Loucy (cell line): Measurements from ENCODE around the gene TRPM8.
"Not testable (repeated sequence)": the region's sequence is repeated elsewhere in the genome, so short reads cannot be mapped to it uniquely, and the experiment has no call there.

ENCODE experiments used
- H2AFZ ChIP-seq: fragments of 200-600 bp; sonication (generic); 2 replicates; pipeline ENCODE4 v1.6.0; 2016; ENCODE audit warnings: antibody characterized with exemption, mild to moderate bottlenecking, low read length, moderate library complexity
- H3F3A ChIP-seq: fragments of 200-600 bp; 2 replicates; pipeline ENCODE4 v1.6.0; 2016; ENCODE audit warnings: antibody characterized with exemption, low read depth, mild to moderate bottlenecking
- H3K27me3 ChIP-seq: fragments of 200-600 bp; sonication (generic); 2 replicates; pipeline ENCODE4 v1.6.1; 2014; ENCODE audit warnings: low read length, mild to moderate bottlenecking; ENCODE audit not compliant: insufficient read depth, poor library complexity, severe bottlenecking
- H3K36me3 ChIP-seq: fragments of 200-600 bp; sonication (generic); 2 replicates; pipeline ENCODE4 v1.6.1; 2016; ENCODE audit warnings: low read length; ENCODE audit not compliant: insufficient read depth
- H3K4me1 ChIP-seq: fragments of 200-600 bp; sonication (generic); 2 replicates; pipeline ENCODE4 v1.5.1; 2014; ENCODE audit warnings: low read length, mild to moderate bottlenecking; ENCODE audit not compliant: insufficient read depth, poor library complexity, severe bottlenecking
- H3K4me2 ChIP-seq: fragments of 200-600 bp; sonication (generic); 2 replicates; pipeline ENCODE4 v1.6.0; 2014; ENCODE audit warnings: antibody characterized with exemption, low read length, low read depth, mild to moderate bottlenecking; ENCODE audit not compliant: poor library complexity, severe bottlenecking
- H3K4me3 ChIP-seq: fragments of 200-600 bp; sonication (generic); 2 replicates; pipeline ENCODE4 v1.5.1; 2014; ENCODE audit warnings: low read length, mild to moderate bottlenecking, mixed read lengths; ENCODE audit not compliant: poor library complexity, severe bottlenecking
- H3K79me2 ChIP-seq: fragments of 200-600 bp; sonication (generic); 2 replicates; pipeline ENCODE4 v1.6.1; 2014; ENCODE audit warnings: low read length; ENCODE audit not compliant: insufficient read depth
- H3K9ac ChIP-seq: fragments of 200-600 bp; sonication (generic); 2 replicates; pipeline ENCODE4 v1.6.0; 2014; ENCODE audit warnings: mild to moderate bottlenecking, low read depth, low read length, moderate library complexity; ENCODE audit not compliant: poor library complexity, severe bottlenecking
- H3K9me2 ChIP-seq: fragments of 200-600 bp; sonication (generic); replicated peaks from 2 replicates; pipeline ENCODE4 v1.6.1; 2016; ENCODE audit warnings: low read depth, low read length, mixed read lengths
- H3K9me3 ChIP-seq: fragments of 200-600 bp; sonication (generic); 2 replicates; pipeline ENCODE4 v1.6.1; 2014; ENCODE audit warnings: mild to moderate bottlenecking, antibody characterized with exemption, low read length, low read depth; ENCODE audit not compliant: insufficient read depth
- H4K20me1 ChIP-seq: fragments of 200-600 bp; sonication (generic); 2 replicates; pipeline ENCODE4 v1.6.0; 2014; ENCODE audit warnings: antibody characterized with exemption, low read length, mild to moderate bottlenecking; ENCODE audit not compliant: insufficient read depth, poor library complexity, severe bottlenecking
- EZH2phosphoT487 ChIP-seq: fragments of 200-600 bp; IDR thresholded peaks from 2 replicates; pipeline ENCODE4 v1.6.1; 2018; ENCODE audit warnings: antibody characterized with exemption, mild to moderate bottlenecking, moderate library complexity, borderline replicate concordance
- TF ChIP-seq, protein P1 (sequence below): fragments of 200-600 bp; sonication (generic); conservative IDR thresholded peaks from 2 replicates; pipeline ENCODE4 v1.5.1; 2014; ENCODE audit warnings: mild to moderate bottlenecking, antibody characterized with exemption, low read length

The TRPM8 gene

DNA sequence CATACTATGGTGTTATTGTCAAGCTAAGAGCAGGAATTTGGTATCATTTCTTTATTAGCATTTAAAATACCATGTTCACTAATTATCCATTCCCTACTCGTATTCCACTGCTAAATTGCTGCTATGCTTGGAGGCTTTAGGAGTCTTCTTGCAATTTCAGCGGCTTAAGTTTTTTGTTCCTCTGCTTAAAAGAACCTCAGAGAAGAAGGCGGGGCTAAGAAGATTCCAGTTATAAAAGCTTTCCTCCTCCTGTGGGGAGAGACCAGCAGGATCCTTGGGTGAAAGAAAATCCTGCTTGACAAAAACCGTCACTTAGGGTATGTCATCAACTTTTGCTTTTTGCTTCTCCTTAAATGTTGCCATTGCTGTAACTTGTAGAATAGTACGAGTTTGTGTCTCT, at the start of gene TRPM8:
TSS of gene TRPM8 (plus strand) at position 258 of the 400 bp plus-strand sequence. CDS start 9,165 bp downstream, outside the sequence.
- no peaks in the 10 kb centered on the region for H3K9me3 ChIP-seq
- H2AFZ ChIP-seq = no peak within 1 kb of the TSS
- H3F3A ChIP-seq = no peaks in the 10 kb centered on the region
- no peak within 1 kb of the TSS for H3K4me3 ChIP-seq
- H4K20me1 ChIP-seq = no peaks in the 10 kb centered on the region
- peaks cover 13% of the 10 kb centered on the region for H3K4me1 ChIP-seq
- no peaks in the 10 kb centered on the region for H3K36me3 ChIP-seq
- H3K27me3 ChIP-seq = no peaks in the 10 kb centered on the region
- no peak within 1 kb of the TSS for H3K9ac ChIP-seq
- no peaks in the 10 kb centered on the region for H3K9me2 ChIP-seq
- H3K79me2 ChIP-seq = no peaks in the 10 kb centered on the region
- no peak for TF ChIP-seq EZH2phosphoT487
- TF ChIP-seq, protein P1, sequence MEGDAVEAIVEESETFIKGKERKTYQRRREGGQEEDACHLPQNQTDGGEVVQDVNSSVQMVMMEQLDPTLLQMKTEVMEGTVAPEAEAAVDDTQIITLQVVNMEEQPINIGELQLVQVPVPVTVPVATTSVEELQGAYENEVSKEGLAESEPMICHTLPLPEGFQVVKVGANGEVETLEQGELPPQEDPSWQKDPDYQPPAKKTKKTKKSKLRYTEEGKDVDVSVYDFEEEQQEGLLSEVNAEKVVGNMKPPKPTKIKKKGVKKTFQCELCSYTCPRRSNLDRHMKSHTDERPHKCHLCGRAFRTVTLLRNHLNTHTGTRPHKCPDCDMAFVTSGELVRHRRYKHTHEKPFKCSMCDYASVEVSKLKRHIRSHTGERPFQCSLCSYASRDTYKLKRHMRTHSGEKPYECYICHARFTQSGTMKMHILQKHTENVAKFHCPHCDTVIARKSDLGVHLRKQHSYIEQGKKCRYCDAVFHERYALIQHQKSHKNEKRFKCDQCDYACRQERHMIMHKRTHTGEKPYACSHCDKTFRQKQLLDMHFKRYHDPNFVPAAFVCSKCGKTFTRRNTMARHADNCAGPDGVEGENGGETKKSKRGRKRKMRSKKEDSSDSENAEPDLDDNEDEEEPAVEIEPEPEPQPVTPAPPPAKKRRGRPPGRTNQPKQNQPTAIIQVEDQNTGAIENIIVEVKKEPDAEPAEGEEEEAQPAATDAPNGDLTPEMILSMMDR = no peak
- no peak within 1 kb of the TSS for H3K4me2 ChIP-seq

- Histone ChIP-seq H3F3A (no peaks in the 10 kb centered on the region), H3K4me2 (peak within 1 kb of the TSS; percentile 93), H3K4me3 (peak within 1 kb of the TSS; percentile 78), H3K79me2 (peaks cover 4% of the 10 kb centered on the region; the same call in 1 of the 2 replicates), H3K27me3 (peaks cover 43% of the 10 kb centered on the region), H3K9me3 (no peaks in the 10 kb centered on the region), H3K9ac (peak within 1 kb of the TSS; percentile 73), H3K4me1 (peaks cover 6% of the 10 kb centered on the region), H4K20me1 (no peaks in the 10 kb centered on the region), H3K36me3 (no peaks in the 10 kb centered on the region), H3K9me2 (no peaks in the 10 kb centered on the region), H2AFZ (peak within 1 kb of the TSS; percentile 100)
- no peak for TF ChIP-seq EZH2phosphoT487
- TF ChIP-seq, protein P1 = no peak
Measured at GRCh38 chr2:233867993-233868532, 49.1 kb upstream of the TRPM8 start, which contains the start of gene MSL3B. Gene MSL3B, minus strand, starts transcription at chr2:233868386.

DNA sequence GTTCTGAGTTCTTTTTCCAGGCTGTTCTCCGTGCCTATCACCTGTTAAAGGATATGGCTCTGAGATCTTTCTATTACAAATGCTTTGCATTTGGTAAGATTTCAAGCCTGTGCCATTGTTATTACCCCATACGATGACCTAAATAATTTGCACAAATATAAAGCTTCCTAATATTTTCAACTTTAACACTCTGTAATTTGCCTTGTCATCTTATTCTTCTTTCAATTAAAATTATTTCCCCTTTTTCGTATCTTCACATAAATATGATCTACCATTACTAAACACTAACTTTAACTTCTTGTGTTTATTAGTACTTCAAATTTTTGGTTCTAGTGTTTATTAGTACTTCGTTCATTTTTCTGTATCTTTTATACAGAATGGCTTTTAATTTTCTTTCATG, 45.7 kb upstream of the TRPM8 start:
- H3K36me3 ChIP-seq = no peaks in the 10 kb centered on the region
- H3K79me2 ChIP-seq = peaks cover 4% of the 10 kb centered on the region; the same call in 1 of the 2 replicates
- H2AFZ ChIP-seq = no peak overlapping the region
- H4K20me1 ChIP-seq = no peaks in the 10 kb centered on the region
- TF ChIP-seq, protein P1 = no peak
- no peak for TF ChIP-seq EZH2phosphoT487
- H3K9me2 ChIP-seq = no peaks in the 10 kb centered on the region
- H3K4me1 ChIP-seq = peaks cover 6% of the 10 kb centered on the region
- no peak overlapping the region for H3K4me3 ChIP-seq
- no peak overlapping the region for H3K4me2 ChIP-seq
- H3F3A ChIP-seq = no peaks in the 10 kb centered on the region
- H3K9ac ChIP-seq = no peak overlapping the region
- H3K9me3 ChIP-seq = no peaks in the 10 kb centered on the region
- H3K27me3 ChIP-seq = peaks cover 57% of the 10 kb centered on the region

DNA sequence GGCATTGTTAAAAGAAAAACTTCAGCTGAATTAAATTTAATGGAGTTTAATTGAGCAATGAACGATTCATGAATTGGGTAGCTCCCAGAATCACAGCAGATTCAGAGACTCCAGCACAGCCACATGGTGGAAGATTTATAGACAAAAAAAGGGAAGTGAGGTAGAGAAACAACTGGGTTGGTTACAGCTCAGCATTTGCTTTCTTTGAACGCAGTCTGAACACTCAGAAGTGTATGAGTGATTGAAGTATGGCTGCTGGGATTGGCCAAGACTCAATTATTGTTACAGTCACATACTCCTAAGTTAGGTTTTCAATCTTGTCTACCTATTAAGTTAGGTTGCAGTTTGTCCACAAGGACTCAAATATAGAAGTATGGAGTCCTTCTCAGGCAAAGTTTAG, 45.0 kb upstream of the TRPM8 start:
- H3F3A ChIP-seq, H3K79me2 ChIP-seq, H3K9me2 ChIP-seq, H3K4me3 ChIP-seq, H3K9me3 ChIP-seq, H2AFZ ChIP-seq, H4K20me1 ChIP-seq, H3K4me2 ChIP-seq, H3K4me1 ChIP-seq, H3K36me3 ChIP-seq, H3K9ac ChIP-seq: not testable (repeated sequence)
- peaks cover 59% of the 10 kb centered on the region for H3K27me3 ChIP-seq
